Renal pelvis (tissue), 12 donors: Measurements from ENCODE around the gene STATH. TPM values are rescaled to one million over a fixed set of nuclear protein-coding genes. Genes with fewer than 3 reads are reported as not detected.
"Not testable (repeated sequence)": the region's sequence is repeated elsewhere in the genome, so short reads cannot be mapped to it uniquely, and the experiment has no call there.

ENCODE experiments used
- DNase-seq: peaks from one replicate; pipeline ENCODE4 v3.0.0-alpha.2; 2013
- long read RNA-seq, 16 experiments: transcript quantifications; one replicate each; lab custom pipeline, GENCODE V29; 2026
- polyA plus RNA-seq, 3 donors: library from polyadenylated mRNA; unstranded; fragments of 120-200 nt; gene quantifications; one replicate each; pipeline ENCODE4 v1.2.1, GENCODE V29; 2013; ENCODE audit not compliant: insufficient read length in 3 of 3

Gene STATH
- polyA plus RNA-seq = under 1 TPM in 2 of 3 donors, not detected in 1; 0.44 to 0.50 TPM
- long read RNA-seq, donor 1 = 0 reads
- long read RNA-seq, donor 2 = 0 reads
- long read RNA-seq, donor 3 = 0 reads
- long read RNA-seq, donor 4 = 0 reads
- long read RNA-seq, donor 5 = 0 reads
- long read RNA-seq, donor 6 = 0 reads
- long read RNA-seq, donor 7 = 0 reads
- long read RNA-seq, donor 8 = 0 reads
- long read RNA-seq, donor 9 = 0 reads
- long read RNA-seq, donor 10 = 0 reads
- long read RNA-seq, donor 11 = 0 reads
- long read RNA-seq, donor 12 = 0 reads
- long read RNA-seq, donor 13 = 0 reads
- long read RNA-seq, donor 14 = 0 reads
- long read RNA-seq, donor 15 = 0 reads
- long read RNA-seq, donor 16 = 0 reads

DNA sequence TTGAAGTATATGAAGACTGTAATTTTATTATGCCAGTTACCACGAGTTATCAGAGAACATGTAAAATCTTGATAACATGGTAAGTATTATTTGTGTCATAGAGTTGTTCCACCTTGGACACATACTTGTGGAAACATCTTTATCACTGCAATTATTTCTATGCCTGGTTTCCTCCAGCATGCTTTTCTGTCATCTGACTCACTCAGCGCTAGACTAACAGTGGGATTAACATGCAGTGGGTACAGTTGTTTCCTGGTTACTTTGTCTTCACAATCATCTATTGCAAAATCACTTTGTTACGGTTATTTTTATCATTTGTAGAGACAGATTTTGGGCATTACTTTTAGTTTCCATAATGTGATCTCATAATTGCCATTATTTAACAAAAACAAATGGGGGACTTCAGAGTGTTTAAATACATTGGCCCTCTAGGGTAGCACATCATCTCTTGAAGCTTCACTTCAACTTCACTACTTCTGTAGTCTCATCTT lies at the start of gene STATH:
Gene STATH, plus strand, starts transcription at position 441 of the 491 bp plus-strand sequence. CDS start 2,472 bp downstream, outside the sequence.
- DNase-seq = no peak

GRCh38 chr4:69951602-69952001 lies 44.2 kb upstream of the STATH start:
- no peak for DNase-seq

- DNase-seq = no peak
Observed at GRCh38 chr4:69957209-69957608, 38.6 kb upstream of the STATH start.

GRCh38 chr4:69965628-69966027 lies 30.1 kb upstream of the STATH start, which contains the start of gene CSN2:
Gene CSN2, minus strand, starts transcription at chr4:69965728. Its CDS starts 4,733 bp downstream, at chr4:69960995.
- DNase-seq = no peak

DNA sequence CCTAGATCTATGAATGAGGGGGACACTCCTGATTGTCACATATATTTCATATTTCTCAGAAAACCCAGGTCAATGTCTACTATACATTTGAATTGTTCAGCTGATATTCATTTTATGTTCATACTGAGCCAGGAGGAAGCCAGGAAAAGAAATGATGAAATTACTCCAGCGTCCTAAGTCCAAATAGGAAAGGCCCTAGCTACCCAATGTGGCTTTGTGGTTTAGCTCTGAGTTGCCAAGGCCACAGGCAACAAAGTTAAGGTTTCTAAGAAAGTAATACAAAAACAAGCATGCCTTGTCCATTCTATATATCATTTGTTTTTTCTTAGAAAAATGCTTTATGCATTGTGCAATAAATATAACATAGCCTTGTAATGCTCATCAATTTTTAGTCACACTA lies 25.7 kb upstream of the STATH start:
- DNase-seq = no peak

GRCh38 chr4:69974631-69975030 lies 21.1 kb upstream of the STATH start:
- DNase-seq = no peak

GRCh38 chr4:69977582-69977981 lies 18.2 kb upstream of the STATH start:
- DNase-seq = no peak

DNA sequence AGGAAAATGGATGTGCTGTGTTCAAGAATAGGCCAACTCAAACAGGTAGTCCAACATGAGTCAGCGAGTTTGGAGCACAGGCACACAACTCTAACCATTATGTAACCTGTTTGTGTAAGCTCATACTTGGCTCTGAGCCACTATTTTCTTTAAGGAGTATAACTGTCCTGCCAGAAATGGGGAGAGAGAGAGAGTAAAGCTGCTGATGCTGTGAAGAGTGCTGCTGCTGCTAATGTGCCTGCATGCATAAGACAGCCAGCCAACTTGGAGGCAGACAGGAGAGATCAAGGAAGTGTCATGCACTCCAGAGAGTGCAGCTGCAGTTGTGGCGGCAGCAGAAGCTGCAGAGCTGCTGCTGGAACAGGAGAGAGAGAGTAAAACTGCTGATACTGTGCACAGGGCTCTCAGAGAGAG lies 11.7 kb upstream of the STATH start:
- DNase-seq = peak; percentile 19

DNA sequence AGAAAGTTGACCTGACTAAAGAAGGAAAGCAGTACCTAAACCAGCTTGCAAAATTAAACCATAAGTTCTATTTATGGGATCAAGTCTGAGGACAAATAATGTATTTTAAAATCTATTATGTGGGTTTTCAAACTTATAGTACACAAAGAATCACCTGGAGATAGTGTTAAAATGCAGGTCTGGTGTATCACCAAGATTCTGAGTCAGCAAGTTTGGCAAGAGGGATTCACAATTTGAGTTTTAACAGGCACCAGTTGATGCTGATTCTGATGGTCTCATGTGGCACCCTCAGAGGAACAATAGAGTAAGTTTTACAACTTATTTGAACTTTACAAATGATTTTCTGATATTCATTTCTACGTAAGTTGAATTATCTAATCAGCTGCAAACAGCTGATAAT lies 9.1 kb upstream of the STATH start:
- DNase-seq = no peak

DNA sequence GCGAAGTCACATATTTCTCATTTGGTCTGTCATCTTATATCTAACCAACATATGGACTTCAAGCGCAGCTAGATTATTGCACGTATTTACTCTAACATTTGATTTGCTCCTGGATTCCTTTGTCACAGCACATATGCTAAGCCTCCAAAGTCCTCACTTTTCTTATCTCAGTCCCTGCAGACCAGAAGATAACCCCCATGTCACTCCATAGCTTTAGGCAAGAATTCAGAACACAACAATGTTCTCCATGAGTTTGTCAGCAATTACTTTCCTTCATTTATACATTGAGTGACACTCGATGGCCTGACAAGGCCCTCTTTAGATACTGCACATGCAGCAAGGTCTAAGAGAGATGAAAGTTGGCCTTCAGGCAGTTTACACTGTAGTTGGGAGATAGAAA lies 4.8 kb upstream of the STATH start:
- DNase-seq = no peak

DNA sequence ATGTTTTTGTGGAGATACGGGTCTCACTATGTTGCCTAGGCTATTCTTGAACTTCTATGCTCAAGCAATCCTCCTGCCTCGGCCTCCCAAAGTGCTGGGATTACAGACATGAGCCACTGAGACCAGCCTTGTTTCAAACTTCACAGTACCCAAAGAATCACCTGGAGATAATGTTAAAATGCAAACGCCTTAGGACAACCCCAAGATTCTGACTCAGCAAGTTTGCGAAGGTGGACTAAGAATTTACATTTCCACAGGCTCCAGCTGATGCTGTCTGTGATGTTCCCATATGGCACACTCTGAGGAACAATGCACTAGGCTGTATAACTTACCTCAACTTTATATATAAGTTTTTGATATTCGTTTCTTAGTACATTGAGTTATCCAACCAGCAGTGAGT lies 984 bp upstream of the STATH start:
- DNase-seq = no peak

- DNase-seq = no peak
Observed at GRCh38 chr4:69999420-69999819, 3.7 kb downstream of the STATH start.

GRCh38 chr4:70000711-70001110 lies 4.9 kb downstream of the STATH start:
- DNase-seq = no peak

- DNase-seq = no peak
Observed at GRCh38 chr4:70002507-70002906, 6.7 kb downstream of the STATH start.

GRCh38 chr4:70008771-70009170 lies 13.0 kb downstream of the STATH start:
- DNase-seq = no peak

DNA sequence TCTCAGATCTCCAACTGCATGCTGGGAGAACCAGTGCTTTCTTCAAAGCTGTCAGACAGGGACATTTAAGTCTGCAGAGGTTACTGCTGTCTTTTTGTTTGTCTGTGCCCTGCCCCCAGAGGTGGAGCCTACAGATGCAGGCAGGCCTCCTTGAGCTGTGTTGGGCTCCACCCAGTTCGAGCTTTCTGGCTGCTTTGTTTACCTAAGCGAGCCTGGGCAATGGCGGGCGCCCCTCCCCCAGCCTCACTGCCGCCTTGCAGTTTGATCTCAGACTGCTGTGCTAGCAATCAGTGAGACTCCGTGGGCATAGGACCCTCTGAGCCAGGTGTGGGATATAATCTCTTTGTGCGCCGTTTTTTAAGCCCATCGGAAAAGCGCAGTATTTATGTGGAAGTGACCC lies 23.2 kb downstream of the STATH start:
- DNase-seq = not testable (repeated sequence)

- DNase-seq = no peak
Observed at GRCh38 chr4:70023218-70023617, 27.5 kb downstream of the STATH start.

GRCh38 chr4:70027011-70027410 lies 31.2 kb downstream of the STATH start:
- no peak for DNase-seq

DNA sequence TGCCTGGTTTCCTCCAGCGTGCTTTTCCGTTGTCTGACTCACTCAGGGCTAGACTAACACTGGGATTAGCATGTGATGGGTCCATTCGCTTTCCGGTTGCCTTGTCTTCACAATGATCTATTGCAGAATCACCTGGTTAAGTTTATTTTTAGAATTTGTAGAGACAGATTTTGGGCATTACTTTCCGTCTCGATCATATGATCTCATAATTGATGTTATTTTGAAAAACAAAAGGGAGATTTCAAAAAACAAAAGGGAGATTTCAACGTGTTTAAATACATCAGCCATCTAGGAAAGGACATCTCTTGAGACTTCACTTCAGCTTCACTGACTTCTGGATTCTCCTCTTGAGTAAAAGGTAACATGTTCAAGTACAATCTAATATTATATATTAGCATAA lies 32.4 kb downstream of the STATH start, which contains the start of gene HTN3:
Gene HTN3, plus strand, starts transcription at position 301 of the 400 bp plus-strand sequence. CDS start 2,282 bp downstream, outside the sequence.
- DNase-seq = not testable (repeated sequence)

- DNase-seq = not testable (repeated sequence)
Observed at GRCh38 chr4:70037559-70037958, 41.8 kb downstream of the STATH start.

GRCh38 chr4:70039928-70040327 lies 44.2 kb downstream of the STATH start:
- not testable (repeated sequence) for DNase-seq

GRCh38 chr4:70041652-70042286 lies 46.0 kb downstream of the STATH start:
- DNase-seq = no peak

- not testable (repeated sequence) for DNase-seq
Observed at GRCh38 chr4:70050138-70050537, 54.4 kb downstream of the STATH start, which contains the start of gene HTN1. Gene HTN1, plus strand, starts transcription at chr4:70050438. Its CDS starts 2,639 bp downstream, at chr4:70053077.
